Fibroblast of skin of left biceps (primary cell): ENCODE measurements around the gene SLC17A8.
"Not testable (repeated sequence)": the region's sequence is repeated elsewhere in the genome, so short reads cannot be mapped to it uniquely, and the experiment has no call there.

Experiments used
- DNase-seq, 2 experiments: peaks; one replicate each; pipeline ENCODE4 v3.0.0-alpha.2; 2013; ENCODE audit warnings: low read depth in 2 of 2

The SLC17A8 gene

GRCh38 chr12:100356644-100357223 is at the start of gene SLC17A8:
Gene SLC17A8 (plus strand): TSS chr12:100357074. CDS start chr12:100357392, 318 bp downstream.
- DNase-seq = no peak

GRCh38 chr12:100308138-100308537 is 48.7 kb upstream of the SLC17A8 start:
- not testable (repeated sequence) for DNase-seq

- DNase-seq = no peak
Observed at GRCh38 chr12:100311317-100311716, 45.6 kb upstream of the SLC17A8 start.

- no peak for DNase-seq
Observed at GRCh38 chr12:100317371-100317770, 39.5 kb upstream of the SLC17A8 start.

- DNase-seq = no peak
Observed at GRCh38 chr12:100324498-100324897, 32.4 kb upstream of the SLC17A8 start.

- DNase-seq = no peak
Observed at GRCh38 chr12:100326208-100326607, 30.7 kb upstream of the SLC17A8 start.

- no peak for DNase-seq
Observed at GRCh38 chr12:100329800-100330199, 27.1 kb upstream of the SLC17A8 start.

- no peak for DNase-seq
Observed at GRCh38 chr12:100331871-100332270, 25.0 kb upstream of the SLC17A8 start.

GRCh38 chr12:100332852-100333251 is 24.0 kb upstream of the SLC17A8 start:
- no peak for DNase-seq

GRCh38 chr12:100337299-100337698 is 19.6 kb upstream of the SLC17A8 start:
- no peak for DNase-seq

GRCh38 chr12:100337727-100338126 is 19.1 kb upstream of the SLC17A8 start:
- DNase-seq = no peak

GRCh38 chr12:100339071-100339470 is 17.8 kb upstream of the SLC17A8 start:
- DNase-seq = no peak

- not testable (repeated sequence) for DNase-seq
Observed at GRCh38 chr12:100342897-100343296, 14.0 kb upstream of the SLC17A8 start.

- DNase-seq = not testable (repeated sequence)
Observed at GRCh38 chr12:100344351-100344750, 12.5 kb upstream of the SLC17A8 start.

- no peak for DNase-seq
Observed at GRCh38 chr12:100345020-100345767, 11.7 kb upstream of the SLC17A8 start.

GRCh38 chr12:100346660-100347059 is 10.2 kb upstream of the SLC17A8 start:
- DNase-seq = no peak

- peak in 1 of 2 experiments; percentile 7 for DNase-seq
Observed at GRCh38 chr12:100348657-100349454, 8.0 kb upstream of the SLC17A8 start.

GRCh38 chr12:100359248-100359647 is 2.4 kb downstream of the SLC17A8 start:
- DNase-seq = no peak

- DNase-seq = no peak
Observed at GRCh38 chr12:100359822-100360221, 2.9 kb downstream of the SLC17A8 start.

- no peak for DNase-seq
Observed at GRCh38 chr12:100360450-100360849, 3.6 kb downstream of the SLC17A8 start.

- no peak for DNase-seq
Observed at GRCh38 chr12:100364324-100364723, 7.5 kb downstream of the SLC17A8 start.

GRCh38 chr12:100365411-100365810 is 8.5 kb downstream of the SLC17A8 start:
- DNase-seq = no peak

GRCh38 chr12:100368066-100368465 is 11.2 kb downstream of the SLC17A8 start:
- DNase-seq = no peak
